ENCODE measurements around the gene NMT1.

The NMT1 gene

DNA sequence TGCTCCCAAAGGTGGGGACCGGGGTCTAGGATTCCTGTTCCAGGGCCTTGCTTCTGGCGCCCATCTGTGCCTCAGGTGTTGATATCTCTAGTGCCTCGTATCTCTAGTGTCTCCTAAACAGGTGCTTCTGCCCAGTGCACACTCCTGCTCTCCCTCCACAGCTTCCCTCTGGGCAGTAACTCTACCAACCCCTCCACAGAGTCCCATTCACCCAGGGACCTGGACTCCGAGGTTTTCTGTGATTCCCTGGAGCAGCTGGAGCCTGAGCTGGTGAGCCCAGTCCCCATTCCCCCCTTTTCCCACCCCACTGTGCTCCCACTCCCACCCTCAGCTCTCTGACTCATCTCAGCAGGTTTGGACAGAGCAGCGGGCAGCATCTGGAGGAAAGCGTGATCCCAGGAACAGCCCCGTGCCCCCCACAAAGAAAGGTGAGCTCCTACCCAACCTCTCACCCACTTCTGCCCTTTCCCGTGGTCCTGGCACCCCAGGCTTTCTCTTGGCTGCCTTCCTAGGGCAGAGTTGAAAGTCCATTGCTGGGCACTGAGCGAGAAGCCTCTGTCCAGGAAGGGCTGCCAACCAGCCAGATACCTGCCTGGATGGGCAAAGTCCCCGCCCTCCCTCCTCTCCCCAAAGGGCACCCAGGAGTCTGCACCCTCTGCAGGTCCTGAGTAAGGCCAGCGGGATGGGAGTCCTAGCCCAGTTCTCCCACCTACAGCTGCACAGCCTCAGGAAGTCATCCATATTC is 76.6 kb downstream of the NMT1 start:
- Histone ChIP-seq H3K4me3 (ENCODE audit: low read depth, low read length) (no peak overlapping the region), H3K27me3 (ENCODE audit: control insufficient read depth, insufficient read depth, low read length) (no peaks in the 10 kb centered on the region), H3K79me2 (no peaks in the 10 kb centered on the region), H3K4me2 (ENCODE audit: low read length) (no peak overlapping the region), H3K4me1 (peaks cover 7% of the 10 kb centered on the region), H3K9me3 (ENCODE audit: control insufficient read depth, low read length) (no peaks in the 10 kb centered on the region), H3K27ac (no peak overlapping the region), H3K9ac (no peak overlapping the region), H2AFZ (no peak overlapping the region), H3K36me3 (ENCODE audit: control insufficient read depth, insufficient read depth, low read length) (no peaks in the 10 kb centered on the region)
- TF ChIP-seq, protein P1, sequence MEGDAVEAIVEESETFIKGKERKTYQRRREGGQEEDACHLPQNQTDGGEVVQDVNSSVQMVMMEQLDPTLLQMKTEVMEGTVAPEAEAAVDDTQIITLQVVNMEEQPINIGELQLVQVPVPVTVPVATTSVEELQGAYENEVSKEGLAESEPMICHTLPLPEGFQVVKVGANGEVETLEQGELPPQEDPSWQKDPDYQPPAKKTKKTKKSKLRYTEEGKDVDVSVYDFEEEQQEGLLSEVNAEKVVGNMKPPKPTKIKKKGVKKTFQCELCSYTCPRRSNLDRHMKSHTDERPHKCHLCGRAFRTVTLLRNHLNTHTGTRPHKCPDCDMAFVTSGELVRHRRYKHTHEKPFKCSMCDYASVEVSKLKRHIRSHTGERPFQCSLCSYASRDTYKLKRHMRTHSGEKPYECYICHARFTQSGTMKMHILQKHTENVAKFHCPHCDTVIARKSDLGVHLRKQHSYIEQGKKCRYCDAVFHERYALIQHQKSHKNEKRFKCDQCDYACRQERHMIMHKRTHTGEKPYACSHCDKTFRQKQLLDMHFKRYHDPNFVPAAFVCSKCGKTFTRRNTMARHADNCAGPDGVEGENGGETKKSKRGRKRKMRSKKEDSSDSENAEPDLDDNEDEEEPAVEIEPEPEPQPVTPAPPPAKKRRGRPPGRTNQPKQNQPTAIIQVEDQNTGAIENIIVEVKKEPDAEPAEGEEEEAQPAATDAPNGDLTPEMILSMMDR (IDR thresholded peaks at IDR 0.05): no peak

DNA sequence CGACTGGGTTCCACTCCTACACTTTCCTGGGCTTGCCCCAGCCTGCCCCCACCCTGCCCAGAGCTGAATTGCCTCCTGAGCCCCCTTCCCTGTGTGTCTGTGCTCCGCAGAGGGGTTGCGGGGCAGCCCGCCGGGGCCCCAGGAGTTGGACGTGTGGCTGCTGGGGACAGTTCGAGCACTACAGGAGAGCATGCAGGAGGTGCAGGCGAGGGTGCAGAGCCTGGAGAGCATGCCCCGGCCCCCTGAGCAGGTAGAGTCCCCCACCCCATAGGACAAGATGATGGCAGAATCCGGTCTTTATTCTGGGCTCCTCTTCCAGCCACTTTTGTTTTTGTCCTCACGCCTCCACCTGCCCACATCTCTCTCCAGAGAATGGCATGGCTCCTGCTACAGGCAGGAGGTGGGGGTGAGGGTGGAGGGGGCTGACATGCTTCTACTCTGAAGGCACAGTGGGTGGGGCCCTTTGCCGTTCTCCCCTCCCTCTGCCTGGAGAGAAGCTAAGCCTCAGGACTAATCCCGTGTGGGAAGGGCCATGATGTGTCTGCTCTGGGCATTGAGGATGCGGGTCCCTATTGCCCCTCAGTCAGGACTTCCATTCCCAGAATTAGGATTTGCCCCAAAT is 77.9 kb downstream of the NMT1 start:
- no peaks in the 10 kb centered on the region for H3K79me2 ChIP-seq
- no peak overlapping the region for H3K4me3 ChIP-seq (ENCODE audit: low read depth, low read length)
- H3K9ac ChIP-seq: no peak overlapping the region
- H3K27me3 ChIP-seq (ENCODE audit: control insufficient read depth, insufficient read depth, low read length): no peaks in the 10 kb centered on the region
- H3K36me3 ChIP-seq (ENCODE audit: control insufficient read depth, insufficient read depth, low read length): no peaks in the 10 kb centered on the region
- TF ChIP-seq, protein P1 (IDR thresholded peaks at IDR 0.05): no peak
- H3K4me1 ChIP-seq: peaks cover 7% of the 10 kb centered on the region
- H3K27ac ChIP-seq: no peak overlapping the region
- H2AFZ ChIP-seq: no peak overlapping the region
- no peaks in the 10 kb centered on the region for H3K9me3 ChIP-seq (ENCODE audit: control insufficient read depth, low read length)
- no peak overlapping the region for H3K4me2 ChIP-seq (ENCODE audit: low read length)

DNA sequence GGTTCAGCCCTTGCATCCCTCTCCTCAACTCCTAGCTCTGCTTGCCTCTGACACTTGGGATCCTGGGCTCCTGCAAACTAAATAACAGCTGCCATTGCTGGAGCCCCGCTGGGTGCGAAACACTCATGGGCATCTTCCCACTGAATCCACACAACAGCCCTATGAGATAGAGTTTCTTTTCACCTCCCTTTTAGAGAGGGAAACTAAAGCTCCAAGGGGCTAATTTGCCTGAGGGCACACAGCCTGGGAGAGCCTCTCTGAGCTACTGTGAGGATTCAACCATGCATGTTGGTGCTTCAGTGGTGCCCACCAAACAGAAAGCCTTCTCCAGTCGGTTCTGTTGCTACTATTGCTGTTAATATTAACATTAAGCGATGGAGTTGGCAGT is 78.4 kb downstream of the NMT1 start:
- Histone ChIP-seq H3K36me3 (ENCODE audit: control insufficient read depth, insufficient read depth, low read length) (no peaks in the 10 kb centered on the region), H3K9me3 (ENCODE audit: control insufficient read depth, low read length) (no peaks in the 10 kb centered on the region), H3K27ac (no peak overlapping the region), H3K9ac (no peak overlapping the region), H3K4me1 (peaks cover 7% of the 10 kb centered on the region), H3K4me3 (ENCODE audit: low read depth, low read length) (no peak overlapping the region), H3K79me2 (no peaks in the 10 kb centered on the region), H3K27me3 (ENCODE audit: control insufficient read depth, insufficient read depth, low read length) (no peaks in the 10 kb centered on the region), H3K4me2 (ENCODE audit: low read length) (no peak overlapping the region), H2AFZ (no peak overlapping the region)
- TF ChIP-seq, protein P1 (IDR thresholded peaks at IDR 0.05): no peak

DNA sequence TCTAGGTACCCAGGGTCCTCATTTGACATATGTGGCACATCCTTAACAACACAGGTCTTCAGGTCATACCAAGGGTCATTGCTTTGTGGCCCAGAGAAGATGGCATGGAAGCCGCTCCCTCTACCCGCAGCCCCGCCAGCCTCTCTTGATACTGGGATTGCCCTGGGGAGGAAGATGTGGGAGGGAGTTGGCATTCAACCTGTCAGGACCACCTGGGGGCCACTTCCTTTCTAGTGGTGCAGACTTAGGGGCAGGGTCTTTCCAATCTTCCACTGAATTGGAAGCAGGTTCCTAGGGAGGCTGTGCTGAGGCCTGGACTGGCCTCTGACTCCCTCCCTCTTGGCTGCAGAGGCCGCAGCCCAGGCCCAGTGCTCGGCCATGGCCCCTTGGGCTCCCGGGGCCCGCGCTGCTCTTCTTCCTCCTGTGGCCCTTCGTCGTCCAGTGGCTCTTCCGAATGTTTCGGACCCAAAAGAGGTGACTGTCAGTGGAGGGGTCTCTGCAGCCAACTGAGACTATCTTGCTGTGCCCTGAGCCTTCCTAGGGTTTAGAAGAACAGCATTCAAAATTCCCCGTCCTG is 82.1 kb downstream of the NMT1 start:
- H3K27ac ChIP-seq: no peak overlapping the region
- H3K4me1 ChIP-seq: no peaks in the 10 kb centered on the region
- H3K9me3 ChIP-seq (ENCODE audit: control insufficient read depth, low read length): no peaks in the 10 kb centered on the region
- H3K27me3 ChIP-seq (ENCODE audit: control insufficient read depth, insufficient read depth, low read length): no peaks in the 10 kb centered on the region
- TF ChIP-seq, protein P1 (IDR thresholded peaks at IDR 0.05): no peak
- no peaks in the 10 kb centered on the region for H3K36me3 ChIP-seq (ENCODE audit: control insufficient read depth, insufficient read depth, low read length)
- H3K79me2 ChIP-seq: no peaks in the 10 kb centered on the region
- no peak overlapping the region for H3K4me3 ChIP-seq (ENCODE audit: low read depth, low read length)
- H3K9ac ChIP-seq: no peak overlapping the region
- H3K4me2 ChIP-seq (ENCODE audit: low read length): no peak overlapping the region
- no peak overlapping the region for H2AFZ ChIP-seq

Data from parathyroid adenoma (tissue), 2 donors.